HG03521 (cell line): ENCODE measurements around the gene CDON.

Experiments used
- ATAC-seq: cut with Tn5 transposase; IDR thresholded peaks from one replicate; pipeline ENCODE4 v1.9.1; 2021; ENCODE audit warnings: mild to moderate bottlenecking, moderate library complexity; ENCODE audit not compliant: unreplicated experiment

Gene CDON

GRCh38 chr11:125959511-125959910, 103.2 kb downstream of the CDON start:
- ATAC-seq: no peak

GRCh38 chr11:125958872-125959400, 103.7 kb downstream of the CDON start:
- no peak for ATAC-seq

GRCh38 chr11:125957618-125958332, 104.9 kb downstream of the CDON start:
- no peak for ATAC-seq

GRCh38 chr11:125956391-125957134, 106.1 kb downstream of the CDON start:
- no peak for ATAC-seq

GRCh38 chr11:125955856-125956255, 106.8 kb downstream of the CDON start:
- no peak for ATAC-seq

GRCh38 chr11:125954945-125955640, 107.6 kb downstream of the CDON start:
- ATAC-seq: no peak

GRCh38 chr11:125954123-125954944, 108.3 kb downstream of the CDON start:
- no peak for ATAC-seq

- ATAC-seq: no peak
Measured at GRCh38 chr11:125953401-125953935, 109.2 kb downstream of the CDON start.

- ATAC-seq: no peak
Measured at GRCh38 chr11:125952973-125953372, 109.7 kb downstream of the CDON start.

GRCh38 chr11:125952559-125952958, 110.1 kb downstream of the CDON start:
- no peak for ATAC-seq

- no peak for ATAC-seq
Measured at GRCh38 chr11:125951731-125952130, 110.9 kb downstream of the CDON start.

- no peak for ATAC-seq
Measured at GRCh38 chr11:125950696-125951651, 111.7 kb downstream of the CDON start.

- no peak for ATAC-seq
Measured at GRCh38 chr11:125950178-125950490, 112.5 kb downstream of the CDON start.

- ATAC-seq: no peak
Measured at GRCh38 chr11:125949271-125950177, 113.1 kb downstream of the CDON start.

- no peak for ATAC-seq
Measured at GRCh38 chr11:125948278-125949051, 114.2 kb downstream of the CDON start.

GRCh38 chr11:125947419-125948277, 115.0 kb downstream of the CDON start:
- ATAC-seq: no peak
